SH-SY5Y (cell line): ENCODE measurements around the gene ID3.

Experiments used
- GATA2 ChIP-seq: IDR thresholded peaks from 2 replicates; pipeline ENCODE4 v1.6.1; 2011; ENCODE audit warnings: mild to moderate bottlenecking, low read depth, low read length
- GATA3 ChIP-seq: IDR thresholded peaks from 2 replicates; pipeline ENCODE4 v1.6.1; 2011; ENCODE audit warnings: low read depth, mild to moderate bottlenecking, low read length, moderate library complexity

GRCh38 chr1:23554127-23554480 is 5.2 kb downstream of the ID3 start:
- no peak for TF ChIP-seq GATA2
- no peak for TF ChIP-seq GATA3
